ENCODE measurements around the gene GRAP2.
"Not testable (repeated sequence)": the region's sequence is repeated elsewhere in the genome, so short reads cannot be mapped to it uniquely, and the experiment has no call there.

GRAP2 gene

DNA sequence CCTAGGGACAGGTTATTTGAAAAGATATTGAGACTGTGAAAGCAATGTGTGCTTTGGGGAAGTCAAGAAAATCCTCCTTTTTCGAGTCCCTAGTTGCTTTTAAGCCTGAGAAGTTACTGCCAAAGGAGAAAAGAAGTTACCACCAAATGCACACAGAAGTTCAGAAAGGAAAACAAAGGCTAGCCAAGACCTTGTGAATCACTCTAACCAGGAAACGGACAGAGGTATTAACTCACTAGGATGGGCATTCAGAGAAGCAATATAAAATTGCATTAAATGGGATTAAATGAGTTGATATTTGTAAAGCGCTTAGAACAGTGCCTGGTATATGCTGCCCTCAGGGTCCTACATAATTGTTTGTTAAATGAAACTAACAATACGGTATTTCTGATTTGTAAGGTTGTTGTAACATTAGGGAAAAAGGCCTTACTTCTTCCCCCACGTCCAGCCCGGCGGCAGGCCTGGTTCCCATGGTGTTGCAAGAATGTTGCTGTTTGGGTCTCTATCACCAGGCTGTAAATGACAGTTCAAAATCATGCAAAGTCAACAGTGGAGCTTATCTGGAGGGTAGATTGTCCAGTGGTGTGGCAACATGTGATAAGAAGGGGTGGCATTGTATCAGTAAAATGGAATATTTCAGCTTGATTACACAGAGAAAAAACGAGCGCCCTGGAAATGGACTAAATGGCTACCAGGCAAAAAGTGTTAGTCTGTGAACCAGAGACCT is 66.4 kb downstream of the GRAP2 start:
- no peak for DNase-seq (ENCODE audit: low read depth)

DNA sequence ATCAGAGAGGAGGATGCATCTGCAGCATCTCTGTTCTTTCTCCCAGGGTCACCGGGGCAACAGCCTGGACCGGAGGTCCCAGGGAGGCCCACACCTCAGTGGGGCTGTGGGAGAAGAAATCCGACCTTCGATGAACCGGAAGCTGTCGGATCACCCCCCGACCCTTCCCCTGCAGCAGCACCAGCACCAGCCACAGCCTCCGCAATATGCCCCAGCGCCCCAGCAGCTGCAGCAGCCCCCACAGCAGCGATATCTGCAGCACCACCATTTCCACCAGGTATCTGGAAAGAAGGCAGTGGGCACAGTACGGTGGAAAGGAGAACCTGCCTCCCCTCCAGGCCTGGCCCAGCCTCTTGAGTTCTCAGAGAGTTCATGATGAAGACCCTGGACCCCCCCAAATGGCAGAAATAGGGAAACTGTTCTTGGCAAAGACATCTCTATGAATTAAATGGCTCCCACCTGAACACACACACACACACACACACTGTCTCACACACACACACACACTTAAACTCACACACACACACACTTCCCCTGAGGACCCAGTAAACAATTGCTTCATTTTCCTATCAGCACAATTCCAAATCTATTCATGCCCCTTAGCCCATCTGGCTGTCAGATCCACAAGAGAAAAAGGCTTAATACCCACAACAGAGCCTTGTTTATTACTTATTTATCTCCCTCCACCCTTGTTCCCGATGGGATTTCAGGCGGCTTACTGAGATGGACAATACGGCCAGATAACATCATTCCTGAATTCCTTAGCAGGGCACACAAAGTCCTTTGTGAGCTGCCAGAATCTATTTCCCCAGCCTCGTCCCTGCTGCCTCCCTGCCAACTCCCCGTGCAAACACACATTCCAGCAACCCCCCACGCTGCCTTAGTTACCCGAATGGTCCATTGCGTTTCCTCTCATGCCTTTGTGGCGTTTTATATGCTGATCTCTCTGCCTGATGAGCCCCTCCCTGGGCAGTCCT is 67.4 kb downstream of the GRAP2 start:
- no peak for DNase-seq (ENCODE audit: low read depth)

DNA sequence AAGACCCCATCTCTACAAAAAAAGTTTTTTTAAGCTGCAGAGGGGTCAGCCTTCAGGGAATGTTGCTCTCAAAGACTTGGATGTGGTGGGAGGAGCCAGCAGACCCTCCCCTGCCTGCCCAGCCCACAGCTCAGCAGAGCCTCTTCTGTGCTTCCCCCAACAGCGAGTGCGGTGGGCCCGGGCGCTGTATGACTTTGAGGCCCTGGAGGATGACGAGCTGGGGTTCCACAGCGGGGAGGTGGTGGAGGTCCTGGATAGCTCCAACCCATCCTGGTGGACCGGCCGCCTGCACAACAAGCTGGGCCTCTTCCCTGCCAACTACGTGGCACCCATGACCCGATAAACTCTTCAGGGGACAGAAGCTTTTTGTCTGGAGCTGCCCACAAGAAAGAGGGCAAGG is 69.9 kb downstream of the GRAP2 start:
- no peak for DNase-seq (ENCODE audit: low read depth)

DNA sequence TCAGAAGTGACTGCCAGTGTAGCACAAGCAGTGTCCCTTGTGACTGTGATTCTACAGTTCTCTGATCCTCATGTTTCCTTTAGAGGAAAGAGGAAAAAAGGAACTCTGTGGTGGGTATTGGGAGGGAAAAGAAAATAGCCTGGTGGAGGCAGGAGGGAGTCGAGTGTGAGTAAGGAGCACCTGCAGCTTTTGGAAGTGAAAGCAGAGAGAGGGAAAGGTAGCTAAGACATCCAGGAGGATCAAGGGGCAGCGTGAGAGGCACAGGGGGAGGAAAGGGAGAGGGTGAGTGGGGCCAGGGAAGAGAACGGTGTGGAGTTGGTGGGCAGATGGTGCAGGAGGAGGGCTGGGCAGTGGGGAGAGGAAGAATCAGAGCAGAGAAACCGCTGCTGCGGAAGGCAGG is 71.8 kb downstream of the GRAP2 start:
- DNase-seq (ENCODE audit: low read depth): no peak

DNA sequence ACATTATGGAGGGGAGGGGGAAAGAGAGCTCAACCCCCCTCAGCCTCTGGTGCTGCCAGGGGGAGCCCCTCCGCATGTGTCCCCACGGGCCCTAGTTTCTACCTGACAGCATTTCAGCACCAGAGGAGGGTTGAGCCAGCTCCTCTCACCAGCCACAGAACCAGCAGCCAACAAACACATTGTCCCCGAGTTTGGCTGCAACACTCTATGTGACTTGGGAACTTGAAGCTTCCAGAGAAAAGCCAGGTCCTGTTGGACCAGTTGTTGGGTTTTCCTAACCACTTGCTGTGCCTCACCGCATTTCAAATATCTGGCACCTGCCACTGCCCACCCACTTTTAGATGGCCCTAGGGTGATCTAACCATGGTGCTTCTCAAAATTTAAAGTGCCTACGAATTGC is 72.8 kb downstream of the GRAP2 start:
- no peak for DNase-seq (ENCODE audit: low read depth)

DNA sequence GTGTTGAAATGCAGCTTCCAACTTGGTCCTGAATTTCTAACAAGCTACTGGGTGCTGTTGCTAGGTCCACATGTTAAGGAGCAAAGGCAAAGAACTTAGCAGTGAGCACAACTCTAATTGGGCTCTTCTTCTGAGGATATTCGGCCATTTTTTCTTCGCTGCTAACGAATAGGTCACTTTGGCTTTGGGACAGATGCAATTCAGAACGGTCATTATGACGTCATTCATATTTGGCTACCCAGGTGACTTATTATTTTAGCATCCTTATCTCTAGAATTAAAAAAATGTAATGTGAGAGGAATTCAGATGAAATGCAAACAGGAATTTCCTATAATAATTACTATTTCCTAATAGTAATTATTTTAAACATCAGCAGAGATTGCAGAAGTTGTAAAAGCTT is 73.2 kb downstream of the GRAP2 start:
- DNase-seq (ENCODE audit: low read depth): no peak

DNA sequence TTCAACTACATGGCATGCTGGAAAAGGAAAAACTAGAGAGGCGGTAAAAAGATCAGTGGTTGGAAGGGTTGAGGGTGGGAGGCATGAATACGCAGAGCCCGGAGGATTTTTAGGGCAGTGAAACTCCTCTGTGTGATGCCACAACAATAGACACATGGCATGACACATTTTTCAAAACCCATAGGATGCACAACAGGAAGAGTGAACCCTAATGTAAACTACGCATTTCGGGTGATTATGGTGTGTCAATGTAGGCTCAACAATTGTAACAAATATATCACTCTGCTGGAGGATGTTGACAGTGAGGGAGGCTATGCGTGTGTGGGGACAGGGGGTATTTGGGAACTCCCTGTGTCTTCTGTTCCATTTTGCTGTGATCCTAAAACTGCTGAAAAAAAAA is 78.2 kb downstream of the GRAP2 start:
- DNase-seq (ENCODE audit: low read depth): no peak

DNA sequence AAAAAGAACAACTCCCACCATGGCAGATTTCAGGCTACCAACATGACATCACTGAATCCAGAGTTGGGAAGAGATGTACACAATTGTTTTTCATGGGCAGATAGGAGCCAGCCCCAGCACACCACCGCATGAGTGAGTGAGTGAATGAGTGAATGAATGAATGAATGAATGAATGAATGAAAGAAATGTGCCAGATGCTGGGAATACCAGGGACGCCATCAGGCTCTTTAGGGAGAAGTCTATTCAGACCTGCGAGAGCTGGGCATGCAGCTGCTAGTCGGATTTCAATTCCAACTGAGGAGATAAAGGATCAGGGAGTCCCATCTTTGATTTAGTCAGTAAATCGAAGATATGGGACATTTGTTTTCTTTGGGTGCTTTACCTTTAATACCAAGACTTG is 78.6 kb downstream of the GRAP2 start:
- no peak for DNase-seq (ENCODE audit: low read depth)

DNA sequence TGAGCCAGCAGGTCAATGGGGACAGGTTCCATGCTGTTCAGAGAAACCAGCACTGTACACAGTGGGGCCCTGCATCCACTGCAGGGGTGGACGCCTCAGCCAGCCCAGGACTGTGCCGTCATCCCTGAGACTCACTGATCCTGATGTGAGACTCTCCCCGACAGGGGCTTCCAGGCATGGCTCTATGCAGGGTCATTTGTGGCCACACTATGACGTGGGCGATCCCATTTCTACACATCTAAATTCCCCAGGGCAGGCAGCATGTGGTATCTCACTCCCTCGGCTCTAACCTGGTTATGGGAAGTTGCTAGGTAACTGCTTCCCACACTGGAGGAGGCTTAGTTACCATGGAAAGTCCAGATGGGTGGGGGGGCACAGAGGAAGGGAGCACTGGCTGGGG is 79.7 kb downstream of the GRAP2 start:
- DNase-seq (ENCODE audit: low read depth): no peak

DNA sequence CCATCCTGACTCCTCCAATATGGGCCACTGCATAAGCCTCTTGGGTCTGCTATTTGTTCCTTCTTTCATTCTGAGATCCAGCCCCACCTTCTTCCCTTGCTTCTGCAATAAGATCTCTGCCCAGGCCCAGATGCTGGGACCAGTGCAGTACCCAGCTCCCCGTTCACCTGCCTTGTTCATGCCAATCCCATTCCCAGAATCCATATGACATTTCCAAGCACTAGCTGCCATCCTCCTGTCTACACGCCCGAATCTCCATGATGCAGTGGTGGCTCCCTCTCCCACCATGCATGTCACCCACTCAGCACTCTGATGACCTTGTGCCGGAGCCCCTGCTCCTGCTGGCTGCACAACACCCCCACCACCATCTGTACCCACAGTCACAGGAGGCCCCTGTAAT is 82.5 kb downstream of the GRAP2 start:
- DNase-seq (ENCODE audit: low read depth): no peak

DNA sequence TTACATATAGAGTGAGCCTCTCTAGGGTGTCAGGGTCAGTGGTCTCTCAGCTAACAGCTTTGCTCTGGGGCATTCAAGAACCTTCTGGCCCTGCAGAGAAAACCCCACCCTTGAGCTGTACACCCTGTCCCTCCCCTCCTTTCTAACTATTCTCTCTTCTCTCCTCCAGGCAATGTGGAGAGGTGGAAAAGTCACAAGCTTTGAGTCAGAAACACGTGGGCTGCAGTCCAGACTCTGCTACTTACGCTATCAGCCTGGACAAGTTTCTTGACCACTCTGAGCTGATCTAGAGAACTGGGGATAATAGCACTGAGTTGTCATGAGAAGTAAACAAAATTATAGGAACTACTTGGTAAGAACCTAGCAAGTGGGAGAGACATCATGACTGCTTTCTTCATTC is 83.1 kb downstream of the GRAP2 start:
- no peak for DNase-seq (ENCODE audit: low read depth)

DNA sequence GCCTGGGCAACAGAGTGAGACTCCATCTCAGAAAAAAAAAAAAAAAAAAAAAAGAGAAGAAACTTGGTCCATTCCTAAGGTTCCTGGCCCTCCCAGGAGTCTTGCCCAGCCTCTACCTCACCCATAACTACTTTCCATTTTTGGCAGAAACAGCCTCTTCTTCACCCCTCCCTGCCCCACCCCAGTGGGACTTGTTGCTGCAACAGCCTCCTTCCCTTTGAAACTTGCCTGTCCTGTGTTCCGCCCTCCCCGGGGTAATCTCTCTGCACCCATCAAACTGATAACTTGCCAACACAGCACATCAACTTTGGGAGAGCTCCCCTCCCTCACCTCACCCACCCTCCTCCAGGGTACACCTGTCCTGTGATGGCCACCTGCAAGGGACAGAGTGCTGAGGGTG is 83.9 kb downstream of the GRAP2 start:
- no peak for DNase-seq (ENCODE audit: low read depth)

DNA sequence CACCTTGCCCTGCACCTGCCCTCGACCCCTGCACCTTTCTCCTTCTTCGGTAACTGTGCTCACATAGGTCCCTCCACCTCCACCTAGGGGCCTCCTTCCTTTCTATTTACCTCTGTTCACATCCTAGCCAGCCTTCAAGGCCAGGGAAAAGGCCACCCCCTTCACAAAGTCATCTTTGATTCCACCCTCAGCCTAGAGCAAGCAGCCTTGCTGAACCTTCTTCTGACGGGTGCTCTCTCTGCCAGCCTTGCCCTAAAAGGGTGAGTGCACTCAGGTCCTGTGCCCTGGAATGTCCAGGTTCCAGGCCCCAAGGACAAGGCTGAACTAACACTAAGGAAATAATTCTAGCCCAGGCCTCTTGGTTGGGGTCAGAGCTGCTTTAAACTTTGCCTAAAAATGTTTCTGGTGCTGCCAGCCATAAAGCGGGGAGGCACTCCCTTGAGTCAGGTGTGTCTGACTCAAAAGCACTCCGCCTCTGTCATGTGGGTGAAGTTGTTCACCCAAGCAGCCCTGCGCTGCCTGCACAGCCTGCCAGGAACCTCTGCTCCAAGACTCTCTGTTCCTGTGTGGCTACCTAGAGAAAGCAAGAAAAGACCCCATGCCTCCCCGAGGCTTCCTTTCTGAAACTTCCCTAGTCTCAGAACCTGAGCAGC is 84.6 kb downstream of the GRAP2 start:
- no peak for DNase-seq (ENCODE audit: low read depth)

DNA sequence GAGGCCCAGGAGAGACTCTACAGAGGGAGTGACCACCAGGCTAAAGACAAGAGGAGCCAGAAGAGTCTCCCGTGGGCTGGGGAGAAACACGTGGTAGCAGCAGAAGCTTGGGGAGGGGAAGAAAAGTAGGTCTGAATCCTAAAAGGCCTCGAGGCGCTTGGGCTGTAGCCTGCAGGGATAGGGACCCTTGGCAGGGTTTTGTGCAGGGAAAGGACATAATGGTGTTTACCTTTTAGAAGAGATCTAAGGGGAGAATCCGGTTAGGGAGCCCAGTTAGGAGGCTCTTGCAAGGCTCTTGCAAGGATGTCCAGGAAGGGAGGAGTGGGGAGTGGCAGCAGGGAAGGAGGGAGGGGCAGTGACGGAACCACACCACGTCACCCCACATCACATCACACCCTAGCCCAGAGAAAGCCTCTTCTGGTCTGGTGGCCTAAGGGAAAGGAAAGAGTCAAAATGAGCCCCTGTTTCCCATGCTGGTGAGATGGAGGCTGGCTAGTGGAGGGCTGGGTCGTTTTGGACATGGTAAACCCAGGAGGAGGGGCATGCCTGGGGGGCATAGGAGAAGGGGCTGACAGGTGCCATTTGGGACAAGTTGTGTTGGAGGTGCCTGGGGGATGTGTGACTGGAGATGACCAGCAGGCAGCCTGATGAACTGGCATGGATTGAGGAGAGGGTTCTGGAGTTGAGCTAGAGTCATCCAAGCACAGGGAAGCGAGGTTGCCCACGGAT is 87.7 kb downstream of the GRAP2 start:
- no peak for DNase-seq (ENCODE audit: low read depth)

DNA sequence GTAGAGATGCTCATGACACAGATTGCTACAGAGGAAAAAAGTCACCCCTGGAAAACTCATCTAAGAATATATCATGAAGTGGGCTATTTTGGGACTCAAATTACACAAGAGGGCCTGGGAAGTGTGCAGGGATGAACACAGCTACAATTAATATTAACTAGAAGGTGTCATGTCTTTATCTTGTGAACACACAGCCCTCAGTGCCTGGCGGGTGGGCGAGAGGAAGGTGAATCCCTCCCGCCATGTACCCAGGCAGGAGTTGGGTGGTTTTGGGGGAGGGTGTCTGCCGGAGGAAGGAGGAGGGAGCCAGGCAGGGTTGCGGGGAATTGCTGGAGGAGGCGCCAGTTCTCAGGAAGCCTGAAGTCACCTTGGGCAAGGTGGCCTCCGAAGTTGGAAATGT is 88.7 kb downstream of the GRAP2 start:
- no peak for DNase-seq (ENCODE audit: low read depth)

DNA sequence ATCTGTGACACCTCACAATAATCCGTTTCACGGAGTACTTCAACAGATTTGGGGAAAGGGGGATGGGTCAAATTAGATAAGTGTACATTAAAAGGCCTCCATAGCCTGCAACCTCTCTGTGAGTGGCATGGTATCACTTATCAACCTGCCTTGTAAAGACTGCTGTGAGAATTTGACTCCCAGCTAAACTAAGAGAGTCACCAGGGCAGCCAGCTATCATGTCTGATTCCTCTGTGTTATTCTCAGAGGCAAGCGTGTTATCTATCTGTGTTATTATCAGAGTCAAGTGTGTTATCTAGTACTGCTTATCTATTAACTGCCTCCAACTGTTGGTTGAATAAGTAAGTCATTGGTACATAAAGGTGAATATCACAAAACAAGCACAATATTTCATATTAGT is 89.8 kb downstream of the GRAP2 start:
- no peak for DNase-seq (ENCODE audit: low read depth)

DNA sequence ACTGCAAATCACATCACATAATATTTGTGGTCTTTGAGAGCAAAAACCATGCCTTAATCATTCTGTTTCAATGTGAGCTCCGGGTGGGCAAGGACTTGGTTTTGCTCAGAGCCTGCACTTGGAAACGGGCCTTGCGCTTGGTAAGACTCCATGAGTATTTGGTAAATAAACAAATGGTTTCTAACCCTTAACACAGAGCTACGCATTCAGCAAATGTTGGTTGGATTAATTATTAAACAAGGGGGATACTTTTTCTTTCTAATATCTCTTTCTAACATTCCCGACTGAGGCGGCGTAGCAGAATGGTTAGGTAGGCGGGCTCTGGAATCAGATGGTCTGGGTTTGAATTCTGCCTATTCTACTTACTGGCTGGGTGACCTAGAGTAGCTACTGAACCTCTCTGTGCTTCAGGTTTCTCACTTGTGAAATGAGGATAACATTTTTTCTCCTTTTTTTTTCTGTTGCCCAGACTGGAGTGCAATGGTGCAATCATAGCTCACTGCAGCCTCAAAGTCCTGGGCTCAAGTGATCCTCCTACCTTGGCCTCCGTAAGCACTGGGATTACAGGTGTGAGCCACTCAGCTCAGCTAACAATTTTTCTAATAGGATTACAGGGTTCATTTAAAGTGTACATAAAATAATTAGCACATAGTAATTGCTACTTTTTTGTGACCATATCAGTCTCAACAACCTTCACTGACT is 90.4 kb downstream of the GRAP2 start:
- no peak for DNase-seq (ENCODE audit: low read depth)

DNA sequence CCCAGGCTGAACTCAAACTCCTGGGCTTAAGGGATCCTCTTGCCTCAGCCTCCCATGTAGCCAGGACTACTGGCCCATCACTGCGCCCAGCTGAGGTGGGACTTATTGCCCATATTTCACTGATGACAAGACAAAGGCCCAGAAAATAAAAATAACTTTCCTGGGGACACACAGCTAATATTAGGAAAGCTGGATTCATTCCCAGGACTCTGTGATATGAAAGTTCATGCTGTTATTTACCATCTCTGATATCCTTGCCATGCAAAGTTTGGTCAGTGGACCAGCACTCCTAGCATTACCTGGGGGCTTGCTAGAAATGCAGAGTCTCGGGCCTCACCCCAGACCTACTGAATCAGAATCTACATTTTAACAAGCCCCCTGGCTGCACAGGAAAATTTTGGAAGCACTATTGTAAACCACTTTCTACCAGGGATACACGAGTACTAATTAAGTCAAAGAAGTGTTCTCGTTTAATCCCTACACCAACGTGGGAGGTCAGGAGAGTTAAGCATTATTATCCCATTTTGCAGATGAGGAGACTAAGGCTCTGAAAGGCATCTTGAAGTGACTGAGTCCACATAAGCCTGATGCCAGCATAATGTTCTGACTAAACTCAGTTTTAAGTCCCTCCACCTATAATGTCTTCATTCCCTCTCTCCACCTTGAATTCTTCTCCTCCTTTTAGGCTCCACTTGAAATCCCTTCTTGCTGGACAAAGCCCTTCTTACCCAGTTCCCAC is 91.4 kb downstream of the GRAP2 start:
- DNase-seq (ENCODE audit: low read depth): no peak

DNA sequence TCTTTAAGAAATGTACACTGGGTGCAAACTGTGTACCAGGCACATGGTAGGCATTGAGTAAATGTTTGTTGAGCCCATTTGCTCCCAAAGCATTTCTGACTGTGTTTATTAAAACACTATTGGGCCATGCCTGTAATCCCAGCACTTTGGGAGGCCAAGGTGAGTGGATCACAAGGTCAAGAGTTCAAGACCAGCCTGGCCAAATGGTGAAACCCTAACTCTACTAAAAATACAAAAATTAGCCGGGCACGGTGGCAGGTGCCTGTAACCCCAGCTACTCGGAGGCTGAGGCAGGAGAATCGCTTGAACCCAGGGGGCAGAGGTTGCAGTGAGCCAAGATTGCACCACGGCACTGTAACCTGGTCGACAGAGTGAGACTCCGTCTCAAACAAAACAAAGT is 92.0 kb downstream of the GRAP2 start:
- not testable (repeated sequence) for DNase-seq (ENCODE audit: low read depth)

DNA sequence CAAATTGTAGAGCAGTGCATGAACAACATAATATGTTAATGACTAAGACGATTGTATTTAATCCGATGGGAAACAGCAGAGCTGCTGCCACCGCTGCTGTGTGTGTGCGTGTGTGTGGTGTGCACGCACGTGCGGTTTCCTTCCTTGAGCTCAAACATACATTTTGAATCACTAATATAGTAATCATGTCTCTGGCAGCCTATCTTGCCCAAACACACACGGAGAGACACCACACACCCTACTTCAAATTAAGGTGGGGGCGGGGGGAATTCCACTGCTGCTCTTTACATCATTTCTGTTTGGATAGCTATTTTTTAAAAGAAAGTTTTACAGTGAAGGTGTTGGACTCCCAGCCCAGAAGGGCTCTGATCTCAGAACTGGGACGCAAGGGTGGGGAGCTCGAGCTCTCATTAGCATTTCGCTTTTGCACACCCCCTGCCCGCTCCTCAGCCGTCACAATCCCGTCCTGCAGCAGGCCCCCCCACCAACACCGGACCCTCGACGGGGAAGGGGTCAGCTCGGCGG is 93.2 kb downstream of the GRAP2 start:
- DNase-seq (ENCODE audit: low read depth): no peak
